Measurements from ENCODE around the gene TTC4. TPM values are rescaled to one million over a fixed set of nuclear protein-coding genes. Genes with fewer than 3 reads are reported as not detected.

The TTC4 gene
- total RNA-seq, 1 experiment from 2014 or later, result 25.2 TPM

DNA sequence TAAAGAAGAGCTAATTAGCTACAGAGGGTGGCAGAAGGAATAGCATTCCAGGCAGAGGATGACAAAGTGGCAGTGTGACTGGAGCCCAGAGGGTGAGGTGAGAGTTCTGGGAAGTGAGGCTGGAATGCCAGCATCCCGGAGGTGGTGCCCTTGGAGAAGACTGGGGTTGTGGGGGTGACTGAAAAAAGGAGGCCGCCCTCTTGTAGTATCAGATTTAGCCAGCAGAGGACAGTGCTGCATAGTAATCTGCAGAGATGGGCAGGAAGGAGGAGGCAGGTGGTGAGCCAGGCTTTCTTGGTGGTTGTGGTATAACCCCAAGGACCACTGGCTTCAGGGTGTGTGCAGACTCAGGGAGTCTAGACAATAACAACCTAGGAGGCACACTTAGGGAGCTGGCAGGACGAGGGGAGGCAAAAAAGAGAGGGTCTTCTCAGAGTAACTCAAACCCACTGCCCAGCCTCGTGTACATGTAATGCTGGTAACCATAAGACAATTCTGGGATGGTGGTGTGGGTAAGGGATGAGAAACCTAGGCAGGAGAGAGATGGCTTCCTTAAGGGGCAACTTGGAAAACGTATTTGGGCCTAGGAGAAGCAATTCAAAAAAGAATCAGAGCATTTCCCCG lies 43.6 kb upstream of the TTC4 start:
- no TSS peak for BruUV-seq (replicated peaks)
- DNase-seq (ENCODE audit: low read depth, low spot score) (peak; percentile 56), ATAC-seq (peak; percentile 91)
- in situ Hi-C loops (cut with HindIII; ENCODE audit: low pct_unique_long_range_greater_than_20kb, low sequenced_read_pairs), result no loop called here
- no peak overlapping the region for H3K4me3 ChIP-seq (ENCODE audit: low read depth in 2 of 2, low read length in 2 of 2)
- CTCF ChIA-PET, result interaction anchor here (0.6 to 1.6 kb wide), 2 partner anchors 118 to 119 kb away, joined by 4 to 7 read pairs; no protein-coding TSS in a partner anchor
- no peaks in the 10 kb centered on the region for H3K36me3 ChIP-seq (ENCODE audit: control insufficient read depth, insufficient read depth, low read length)
- H3K27me3 ChIP-seq (ENCODE audit: control insufficient read depth, insufficient read depth, low read length), result no peaks in the 10 kb centered on the region
- H3K4me1 ChIP-seq (ENCODE audit: control insufficient read depth, insufficient read depth, low read length), result no peaks in the 10 kb centered on the region
- POLR2A ChIA-PET, result interaction anchor here (0.6 kb wide), 1 partner anchor 265 kb away, joined by 9 read pairs; no protein-coding TSS in a partner anchor
- intact Hi-C loops (cut with micrococcal nuclease; ENCODE audit: unreplicated experiment), result loop anchor here (1.0 to 5.0 kb wide), 2 partner anchors 120 to 138 kb away; no protein-coding TSS in a partner anchor
- H3K9me3 ChIP-seq (ENCODE audit: control insufficient read depth, insufficient read depth, low read depth, low read length), result no peaks in the 10 kb centered on the region
- no peak overlapping the region for H3K27ac ChIP-seq (ENCODE audit: low read length)
- TF ChIP-seq TCF7L2 (IDR thresholded peaks at IDR 0.05; ENCODE audit: low read depth, low read length) (no peak), POLR2AphosphoS5 (IDR thresholded peaks at IDR 0.05; ENCODE audit: low read depth, low read length) (no peak), SIN3A (IDR thresholded peaks at IDR 0.05; ENCODE audit: borderline replicate concordance, insufficient read depth, low read depth, low read length) (no peak)
- TF ChIP-seq, protein P1, sequence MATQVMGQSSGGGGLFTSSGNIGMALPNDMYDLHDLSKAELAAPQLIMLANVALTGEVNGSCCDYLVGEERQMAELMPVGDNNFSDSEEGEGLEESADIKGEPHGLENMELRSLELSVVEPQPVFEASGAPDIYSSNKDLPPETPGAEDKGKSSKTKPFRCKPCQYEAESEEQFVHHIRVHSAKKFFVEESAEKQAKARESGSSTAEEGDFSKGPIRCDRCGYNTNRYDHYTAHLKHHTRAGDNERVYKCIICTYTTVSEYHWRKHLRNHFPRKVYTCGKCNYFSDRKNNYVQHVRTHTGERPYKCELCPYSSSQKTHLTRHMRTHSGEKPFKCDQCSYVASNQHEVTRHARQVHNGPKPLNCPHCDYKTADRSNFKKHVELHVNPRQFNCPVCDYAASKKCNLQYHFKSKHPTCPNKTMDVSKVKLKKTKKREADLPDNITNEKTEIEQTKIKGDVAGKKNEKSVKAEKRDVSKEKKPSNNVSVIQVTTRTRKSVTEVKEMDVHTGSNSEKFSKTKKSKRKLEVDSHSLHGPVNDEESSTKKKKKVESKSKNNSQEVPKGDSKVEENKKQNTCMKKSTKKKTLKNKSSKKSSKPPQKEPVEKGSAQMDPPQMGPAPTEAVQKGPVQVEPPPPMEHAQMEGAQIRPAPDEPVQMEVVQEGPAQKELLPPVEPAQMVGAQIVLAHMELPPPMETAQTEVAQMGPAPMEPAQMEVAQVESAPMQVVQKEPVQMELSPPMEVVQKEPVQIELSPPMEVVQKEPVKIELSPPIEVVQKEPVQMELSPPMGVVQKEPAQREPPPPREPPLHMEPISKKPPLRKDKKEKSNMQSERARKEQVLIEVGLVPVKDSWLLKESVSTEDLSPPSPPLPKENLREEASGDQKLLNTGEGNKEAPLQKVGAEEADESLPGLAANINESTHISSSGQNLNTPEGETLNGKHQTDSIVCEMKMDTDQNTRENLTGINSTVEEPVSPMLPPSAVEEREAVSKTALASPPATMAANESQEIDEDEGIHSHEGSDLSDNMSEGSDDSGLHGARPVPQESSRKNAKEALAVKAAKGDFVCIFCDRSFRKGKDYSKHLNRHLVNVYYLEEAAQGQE (IDR thresholded peaks at IDR 0.05; ENCODE audit: insufficient read depth in 1 of 2, low read depth in 2 of 2, low read length in 1 of 2), result no peak
- TF ChIP-seq, protein P2, sequence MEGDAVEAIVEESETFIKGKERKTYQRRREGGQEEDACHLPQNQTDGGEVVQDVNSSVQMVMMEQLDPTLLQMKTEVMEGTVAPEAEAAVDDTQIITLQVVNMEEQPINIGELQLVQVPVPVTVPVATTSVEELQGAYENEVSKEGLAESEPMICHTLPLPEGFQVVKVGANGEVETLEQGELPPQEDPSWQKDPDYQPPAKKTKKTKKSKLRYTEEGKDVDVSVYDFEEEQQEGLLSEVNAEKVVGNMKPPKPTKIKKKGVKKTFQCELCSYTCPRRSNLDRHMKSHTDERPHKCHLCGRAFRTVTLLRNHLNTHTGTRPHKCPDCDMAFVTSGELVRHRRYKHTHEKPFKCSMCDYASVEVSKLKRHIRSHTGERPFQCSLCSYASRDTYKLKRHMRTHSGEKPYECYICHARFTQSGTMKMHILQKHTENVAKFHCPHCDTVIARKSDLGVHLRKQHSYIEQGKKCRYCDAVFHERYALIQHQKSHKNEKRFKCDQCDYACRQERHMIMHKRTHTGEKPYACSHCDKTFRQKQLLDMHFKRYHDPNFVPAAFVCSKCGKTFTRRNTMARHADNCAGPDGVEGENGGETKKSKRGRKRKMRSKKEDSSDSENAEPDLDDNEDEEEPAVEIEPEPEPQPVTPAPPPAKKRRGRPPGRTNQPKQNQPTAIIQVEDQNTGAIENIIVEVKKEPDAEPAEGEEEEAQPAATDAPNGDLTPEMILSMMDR (IDR thresholded peaks at IDR 0.05), result peak; percentile 97

DNA sequence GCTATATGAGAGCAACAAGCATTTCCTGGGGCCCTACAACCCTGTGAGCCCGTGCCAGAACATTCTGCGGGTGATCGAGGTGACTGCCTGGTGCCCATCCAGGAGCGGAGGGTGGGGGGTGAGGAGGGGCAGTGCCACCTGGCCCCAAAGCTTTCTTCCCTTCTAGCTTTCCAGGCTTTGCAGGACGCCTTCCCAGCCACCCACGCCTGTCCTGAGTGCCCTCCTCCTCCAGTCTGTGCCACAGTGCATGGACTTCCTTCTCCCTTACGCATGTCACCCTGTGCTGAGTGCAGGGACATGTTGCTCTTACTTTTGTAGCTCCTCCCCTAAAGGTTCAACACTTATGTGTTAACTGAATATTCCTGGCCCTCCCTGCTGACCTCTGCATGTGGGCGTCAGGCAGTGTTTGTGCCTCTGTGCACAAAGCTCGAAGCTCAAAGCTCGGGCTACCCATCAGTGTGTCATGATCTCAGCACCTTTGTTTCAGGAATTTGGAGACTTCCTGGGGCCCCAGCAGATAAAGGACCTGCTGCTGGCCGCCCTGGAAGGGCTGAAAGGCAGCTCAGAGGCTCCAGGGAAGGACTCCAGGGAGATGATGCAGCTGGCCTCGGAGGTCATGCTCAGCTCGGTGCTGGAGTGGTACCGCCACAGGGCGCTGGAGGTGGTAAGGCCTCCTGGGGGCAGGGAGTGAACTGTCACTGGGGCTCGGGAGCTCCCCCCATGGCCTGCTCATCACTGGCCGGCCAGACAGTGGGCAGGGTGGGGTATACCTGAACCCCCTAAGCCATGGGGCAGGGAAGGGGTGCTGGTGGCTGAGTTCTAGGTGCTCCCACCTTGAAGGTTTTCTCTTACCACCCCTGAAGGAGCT lies 36.7 kb upstream of the TTC4 start:
- TF ChIP-seq, protein P1 (IDR thresholded peaks at IDR 0.05; ENCODE audit: insufficient read depth in 1 of 2, low read depth in 2 of 2, low read length in 1 of 2), result no peak
- TF ChIP-seq TCF7L2 (IDR thresholded peaks at IDR 0.05; ENCODE audit: low read depth, low read length) (no peak), POLR2AphosphoS5 (IDR thresholded peaks at IDR 0.05; ENCODE audit: low read depth, low read length) (no peak), SIN3A (IDR thresholded peaks at IDR 0.05; ENCODE audit: borderline replicate concordance, insufficient read depth, low read depth, low read length) (no peak)
- TF ChIP-seq, protein P2 (IDR thresholded peaks at IDR 0.05), result no peak
- ChIA-PET POLR2A (interaction anchor here (0.6 kb wide), 1 partner anchor 25 kb away, joined by 3 read pairs; no protein-coding TSS in a partner anchor), CTCF (no interaction called here)
- Histone ChIP-seq H3K4me1 (ENCODE audit: control insufficient read depth, insufficient read depth, low read length) (no peaks in the 10 kb centered on the region), H3K9me3 (ENCODE audit: control insufficient read depth, insufficient read depth, low read depth, low read length) (no peaks in the 10 kb centered on the region), H3K36me3 (ENCODE audit: control insufficient read depth, insufficient read depth, low read length) (no peaks in the 10 kb centered on the region), H3K27ac (ENCODE audit: low read length) (no peak overlapping the region), H3K4me3 (ENCODE audit: low read depth in 2 of 2, low read length in 2 of 2) (no peak overlapping the region), H3K27me3 (ENCODE audit: control insufficient read depth, insufficient read depth, low read length) (no peaks in the 10 kb centered on the region)
- BruUV-seq (replicated peaks), result no TSS peak
- DNase-seq (ENCODE audit: low read depth, low spot score), result no peak
- ATAC-seq, result peak; percentile 47; the same call in 1 of the 2 replicates
- intact Hi-C loops (cut with micrococcal nuclease; ENCODE audit: unreplicated experiment) (no loop called here), in situ Hi-C loops (cut with HindIII; ENCODE audit: low pct_unique_long_range_greater_than_20kb, low sequenced_read_pairs) (no loop called here)

Measured in Panc1 (cell line).